Measurements from ENCODE around the gene TEAD2.

- TF ChIP-seq CTCF (IDR thresholded peaks at IDR 0.05) (no peak), POLR2A (IDR thresholded peaks at IDR 0.05) (no peak)
These were observed 66.9 kb downstream of the TEAD2 start for GRCh38 chr19:49295208-49295880.

Data from body of pancreas (tissue), 4 donors.